Testis (tissue), 2 donors: ENCODE measurements around the gene GNG14.

Experiments
- CTCF ChIP-seq, 3 experiments: fragments of 450-650 bp in 2 of 3; fragments of 200-600 bp in 1 of 3; sonication (generic) in 1 of 3; IDR thresholded peaks; one replicate each; pipeline ENCODE4 v1.5.1; 2016 to 2019; ENCODE audit warnings: antibody characterized with exemption in 3 of 3, mild to moderate bottlenecking in 2 of 3, moderate library complexity in 1 of 3
- POLR2A ChIP-seq: fragments of 450-650 bp; IDR thresholded peaks from one replicate; pipeline ENCODE4 v1.6.1; 2017; ENCODE audit warnings: antibody characterized with exemption, mild to moderate bottlenecking, moderate library complexity

- TF ChIP-seq CTCF (IDR thresholded peaks at IDR 0.05) (no peak), POLR2A (no peak)
Measured at GRCh38 chr19:12703046-12703445, 15.2 kb downstream of the GNG14 start.
